Upper lobe of left lung (tissue), 4 donors: ENCODE measurements around the gene SEC14L6.

Source experiments
- EP300 ChIP-seq, 4 donors: sonication (generic); formaldehyde crosslinking; IDR thresholded peaks; one replicate each; pipeline ENCODE4 v1.5.1; 2017; ENCODE audit warnings: antibody characterized with exemption in 4 of 4, control low read depth in 2 of 4
- POLR2A ChIP-seq, 4 donors: fragments of 450-650 bp; IDR thresholded peaks; one replicate each; pipeline ENCODE4 v1.5.1; 2016 to 2017; ENCODE audit warnings: antibody characterized with exemption in 4 of 4, mild to moderate bottlenecking in 2 of 4
- POLR2AphosphoS5 ChIP-seq, 2 donors: sonication (generic); formaldehyde crosslinking; IDR thresholded peaks; one replicate each; pipeline ENCODE4 v1.5.1; 2017; ENCODE audit warnings: antibody characterized with exemption in 2 of 2
- TF ChIP-seq, protein P1 (sequence below), 6 experiments: fragments of 450-650 bp in 4 of 6; fragments of 200-600 bp in 2 of 6; sonication (generic) in 2 of 6; IDR thresholded peaks; one replicate each; pipeline ENCODE4 v1.5.1; 2016 to 2019; ENCODE audit warnings: antibody characterized with exemption in 6 of 6

DNA sequence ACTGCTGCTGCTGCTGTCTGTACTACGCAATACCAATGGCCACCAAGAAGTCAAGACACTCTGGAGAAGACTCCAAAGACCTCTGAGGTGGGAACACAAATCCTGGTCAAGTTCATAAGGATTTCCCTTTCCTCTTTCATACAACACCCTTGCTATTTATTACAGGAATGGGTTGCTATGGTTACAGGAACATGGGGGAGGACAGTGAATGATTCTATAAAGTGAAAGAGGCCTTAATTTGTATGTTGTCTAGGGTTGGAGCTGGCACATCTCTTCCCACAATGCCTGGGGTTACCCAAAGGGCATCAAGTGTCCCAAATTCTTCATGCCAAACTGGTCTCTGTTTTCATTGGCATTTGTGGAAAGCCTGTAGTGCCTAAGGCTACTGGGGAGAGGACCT lies 63.4 kb downstream of the SEC14L6 start:
- TF ChIP-seq, protein P1, sequence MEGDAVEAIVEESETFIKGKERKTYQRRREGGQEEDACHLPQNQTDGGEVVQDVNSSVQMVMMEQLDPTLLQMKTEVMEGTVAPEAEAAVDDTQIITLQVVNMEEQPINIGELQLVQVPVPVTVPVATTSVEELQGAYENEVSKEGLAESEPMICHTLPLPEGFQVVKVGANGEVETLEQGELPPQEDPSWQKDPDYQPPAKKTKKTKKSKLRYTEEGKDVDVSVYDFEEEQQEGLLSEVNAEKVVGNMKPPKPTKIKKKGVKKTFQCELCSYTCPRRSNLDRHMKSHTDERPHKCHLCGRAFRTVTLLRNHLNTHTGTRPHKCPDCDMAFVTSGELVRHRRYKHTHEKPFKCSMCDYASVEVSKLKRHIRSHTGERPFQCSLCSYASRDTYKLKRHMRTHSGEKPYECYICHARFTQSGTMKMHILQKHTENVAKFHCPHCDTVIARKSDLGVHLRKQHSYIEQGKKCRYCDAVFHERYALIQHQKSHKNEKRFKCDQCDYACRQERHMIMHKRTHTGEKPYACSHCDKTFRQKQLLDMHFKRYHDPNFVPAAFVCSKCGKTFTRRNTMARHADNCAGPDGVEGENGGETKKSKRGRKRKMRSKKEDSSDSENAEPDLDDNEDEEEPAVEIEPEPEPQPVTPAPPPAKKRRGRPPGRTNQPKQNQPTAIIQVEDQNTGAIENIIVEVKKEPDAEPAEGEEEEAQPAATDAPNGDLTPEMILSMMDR (IDR thresholded peaks at IDR 0.05): no peak
- no peak for TF ChIP-seq EP300 (IDR thresholded peaks at IDR 0.05)
- TF ChIP-seq POLR2A (IDR thresholded peaks at IDR 0.05): no peak
- TF ChIP-seq POLR2AphosphoS5 (IDR thresholded peaks at IDR 0.05): no peak
